Spleen (tissue), 11 donors: ENCODE data around the gene CHL1. TPM values are rescaled to one million over a fixed set of nuclear protein-coding genes. Genes with fewer than 3 reads are reported as not detected.

Source experiments
- DNase-seq: peaks from one replicate; pipeline ENCODE4 v3.0.0-alpha.2; 2020
- H3K27ac ChIP-seq, 8 donors: fragments of 200-600 bp; sonication (generic) in 7 of 8; 1 replicate in 4 of 8; 2 replicates in 4 of 8; pipeline versions ENCODE4 v1.5.0 to v1.8.0; 2016 to 2021; ENCODE audit warnings: inconsistent platforms in 4 of 8, mild to moderate bottlenecking in 4 of 8, moderate library complexity in 1 of 8
- H3K27me3 ChIP-seq, 7 donors: fragments of 200-600 bp; sonication (generic) in 6 of 7; replicated peaks in 1 of 7; 1 replicate in 4 of 7; 2 replicates in 3 of 7; pipeline versions ENCODE4 v1.5.0 to v1.8.0; 2016 to 2021; ENCODE audit warnings: inconsistent platforms in 3 of 7, mild to moderate bottlenecking in 1 of 7
- H3K36me3 ChIP-seq, 6 donors: fragments of 200-600 bp; sonication (generic) in 5 of 6; 1 replicate in 4 of 6; 2 replicates in 2 of 6; pipeline versions ENCODE4 v1.5.0 to v1.8.0; 2016 to 2021; ENCODE audit warnings: inconsistent platforms in 2 of 6
- H3K4me1 ChIP-seq, 6 donors: fragments of 200-600 bp; sonication (generic) in 5 of 6; 1 replicate in 3 of 6; 2 replicates in 3 of 6; pipeline versions ENCODE4 v1.5.0 to v1.8.0; 2016 to 2021; ENCODE audit warnings: inconsistent platforms in 3 of 6
- H3K4me3 ChIP-seq, 8 donors: fragments of 200-600 bp; sonication (generic) in 7 of 8; 1 replicate in 4 of 8; 2 replicates in 4 of 8; pipeline versions ENCODE4 v1.5.0 to v1.8.0; 2016 to 2021; ENCODE audit warnings: inconsistent platforms in 4 of 8, mild to moderate bottlenecking in 4 of 8, moderate library complexity in 2 of 8
- H3K9me3 ChIP-seq, 8 donors: fragments of 200-600 bp; sonication (generic) in 7 of 8; 1 replicate in 4 of 8; 2 replicates in 4 of 8; pipeline versions ENCODE4 v1.5.0 to v1.8.0; 2016 to 2021; ENCODE audit warnings: inconsistent platforms in 4 of 8
- CTCF ChIP-seq, 11 experiments: fragments of 200-600 bp in 7 of 11; fragments of 450-650 bp in 4 of 11; sonication (generic) in 4 of 11; IDR thresholded peaks in 8 of 11; conservative IDR thresholded peaks in 3 of 11; 1 replicate in 7 of 11; 2 replicates in 4 of 11; pipeline versions ENCODE4 v1.4.0 to v1.8.0; 2016 to 2021; ENCODE audit warnings: antibody characterized with exemption in 11 of 11, inconsistent platforms in 4 of 11, mild to moderate bottlenecking in 1 of 11
- POLR2A ChIP-seq, 3 donors: fragments of 450-650 bp; IDR thresholded peaks; one replicate each; pipeline ENCODE4 v1.5.1; 2017; ENCODE audit warnings: antibody characterized with exemption in 3 of 3, mild to moderate bottlenecking in 1 of 3
- POLR2AphosphoS5 ChIP-seq, 3 donors: sonication (generic); formaldehyde crosslinking; IDR thresholded peaks; one replicate each; pipeline ENCODE4 v1.5.1; 2017; ENCODE audit warnings: antibody characterized with exemption in 3 of 3
- WGBS, 5 donors: extraction: QIAGEN DNeasy Blood & Tissue Kit in 3 of 5; methylation state at CpG; one replicate each; pipeline versions ENCODE4 v1.1.5 to v1.1.7; 2013 to 2018; 5-methylcytosine and 5-hydroxymethylcytosine counted together
- intact Hi-C: fragments of 100-400 bp; cut with DNase I; formaldehyde crosslinking; loops from one replicate; pipeline ENCODE4 v1.15.0; 2023; ENCODE audit warnings: low total_unique reads
- polyA plus RNA-seq, 3 donors: library from polyadenylated mRNA; stranded (reverse); fragments of 200-250 nt; gene quantifications; one replicate each; pipeline ENCODE4 v1.2.1, GENCODE V29; 2013
- total RNA-seq, 7 donors: library from RNA; depleted of rRNA in 3 of 7; stranded (reverse); fragments of >200 nt in 3 of 7; fragmentation: NEBNext Ultra II Directional in 4 of 7; extraction: Animal tissue kit (Norgen Biotek cat#: 25700) in 4 of 7; gene quantifications; one replicate each; pipeline versions ENCODE4 v1.1.0 to v1.2.1, GENCODE V29; 2016 to 2021
- donor health status: healthy with polysubstance abuse.
- donor health status: DM: no; HTN: no; CAD: no; lungs with moderate emphysema.
- donor health status: DM: no; HTN: no; CAD: no.
- donor health status: Bipolar disorder and iron deficiency.
- donor health status: healthy.
- donor health status: DM: no; HTN: no; CAD: no.
- donor health status: DM: yes; HTN: yes; CAD: no.

CHL1 gene
- total and polyA plus RNA-seq, 10 donors: 3.3 to 20.6 (median 12.8) TPM

GRCh38 chr3:436053-436452 lies 239.5 kb downstream of the CHL1 start:
- Histone ChIP-seq H3K4me3 (no peak overlapping the region), H3K9me3 (no peaks in the 10 kb centered on the region), H3K36me3 (no peaks in the 10 kb centered on the region), H3K27me3 (no peaks in the 10 kb centered on the region), H3K4me1 (no peaks in the 10 kb centered on the region), H3K27ac (no peak overlapping the region)
- DNase-seq: no peak
- intact Hi-C loops: no loop called here
- TF ChIP-seq CTCF (IDR thresholded peaks at IDR 0.05 in 8 of 11, conservative IDR thresholded peaks at IDR 0.05 in 3 of 11) (no peak), POLR2A (IDR thresholded peaks at IDR 0.05) (no peak), POLR2AphosphoS5 (IDR thresholded peaks at IDR 0.05) (no peak)
- 65 to 73% (median 72%) methylated on average over 2 of the region's 2 CpGs for WGBS, 5 donors

- Histone ChIP-seq H3K27me3 (no peaks in the 10 kb centered on the region), H3K4me3 (no peak overlapping the region), H3K4me1 (no peaks in the 10 kb centered on the region), H3K27ac (no peak overlapping the region), H3K9me3 (peaks cover 0 to 22% (median 0%) of the 10 kb centered on the region in 8 donors), H3K36me3 (no peaks in the 10 kb centered on the region)
- intact Hi-C loops: no loop called here
- no peak for DNase-seq
- 75 to 83% (median 78%) methylated on average over 5 of the region's 5 CpGs for WGBS, 5 donors
- TF ChIP-seq POLR2A (IDR thresholded peaks at IDR 0.05) (no peak), POLR2AphosphoS5 (IDR thresholded peaks at IDR 0.05) (no peak), CTCF (IDR thresholded peaks at IDR 0.05 in 8 of 11, conservative IDR thresholded peaks at IDR 0.05 in 3 of 11) (no peak)
These were observed 244.3 kb downstream of the CHL1 start for GRCh38 chr3:440826-441225.

GRCh38 chr3:445960-446359 lies 249.4 kb downstream of the CHL1 start:
- WGBS, 5 donors: 88 to 91% (median 89%) methylated on average over 2 of the region's 2 CpGs
- Histone ChIP-seq H3K27me3 (no peaks in the 10 kb centered on the region), H3K4me3 (no peak overlapping the region), H3K4me1 (no peaks in the 10 kb centered on the region), H3K36me3 (no peaks in the 10 kb centered on the region), H3K27ac (no peak overlapping the region), H3K9me3 (peaks cover 0 to 22% (median 0%) of the 10 kb centered on the region in 8 donors)
- no peak for TF ChIP-seq CTCF (IDR thresholded peaks at IDR 0.05 in 8 of 11, conservative IDR thresholded peaks at IDR 0.05 in 3 of 11)
- no peak for TF ChIP-seq POLR2A (IDR thresholded peaks at IDR 0.05)
- no peak for TF ChIP-seq POLR2AphosphoS5 (IDR thresholded peaks at IDR 0.05)
- intact Hi-C loops: no loop called here
- DNase-seq: no peak

- 87 to 93% (median 89%) methylated on average over 5 of the region's 5 CpGs for WGBS, 5 donors
- no peak overlapping the region for H3K4me3 ChIP-seq
- no peak for TF ChIP-seq POLR2A (IDR thresholded peaks at IDR 0.05)
- H3K36me3 ChIP-seq: no peaks in the 10 kb centered on the region
- no peak for DNase-seq
- intact Hi-C loops: no loop called here
- H3K27me3 ChIP-seq: no peaks in the 10 kb centered on the region
- no peak overlapping the region for H3K27ac ChIP-seq
- H3K4me1 ChIP-seq: no peaks in the 10 kb centered on the region
- H3K9me3 ChIP-seq: peaks cover 0 to 21% (median 0%) of the 10 kb centered on the region in 8 donors
These were observed 251.1 kb downstream of the CHL1 start for GRCh38 chr3:447671-448070.

GRCh38 chr3:449711-450110 lies 253.1 kb downstream of the CHL1 start:
- intact Hi-C loops: no loop called here
- peaks cover 0 to 8% (median 0%) of the 10 kb centered on the region in 8 donors for H3K9me3 ChIP-seq
- no peak overlapping the region for H3K27ac ChIP-seq
- no peak for DNase-seq
- TF ChIP-seq POLR2AphosphoS5 (IDR thresholded peaks at IDR 0.05): no peak
- TF ChIP-seq POLR2A (IDR thresholded peaks at IDR 0.05): no peak
- TF ChIP-seq CTCF (IDR thresholded peaks at IDR 0.05 in 8 of 11, conservative IDR thresholded peaks at IDR 0.05 in 3 of 11): no peak
- no peaks in the 10 kb centered on the region for H3K36me3 ChIP-seq
- no peaks in the 10 kb centered on the region for H3K27me3 ChIP-seq
- 91 to 99% (median 94%) methylated on average over 4 of the region's 4 CpGs for WGBS, 5 donors
- H3K4me3 ChIP-seq: no peak overlapping the region
- H3K4me1 ChIP-seq: no peaks in the 10 kb centered on the region
